Hematopoietic multipotent progenitor cell treated with erythropoietin and hydrocortisone succinate and interleukin-3 and kit ligand, for 15 days (in vitro differentiated cells): ENCODE data around the gene MED25.

Source experiments
- DNase-seq: peaks from one replicate; pipeline ENCODE4 v3.0.0-alpha.2; 2015; ENCODE audit warnings: low spot score

MED25 gene

DNA sequence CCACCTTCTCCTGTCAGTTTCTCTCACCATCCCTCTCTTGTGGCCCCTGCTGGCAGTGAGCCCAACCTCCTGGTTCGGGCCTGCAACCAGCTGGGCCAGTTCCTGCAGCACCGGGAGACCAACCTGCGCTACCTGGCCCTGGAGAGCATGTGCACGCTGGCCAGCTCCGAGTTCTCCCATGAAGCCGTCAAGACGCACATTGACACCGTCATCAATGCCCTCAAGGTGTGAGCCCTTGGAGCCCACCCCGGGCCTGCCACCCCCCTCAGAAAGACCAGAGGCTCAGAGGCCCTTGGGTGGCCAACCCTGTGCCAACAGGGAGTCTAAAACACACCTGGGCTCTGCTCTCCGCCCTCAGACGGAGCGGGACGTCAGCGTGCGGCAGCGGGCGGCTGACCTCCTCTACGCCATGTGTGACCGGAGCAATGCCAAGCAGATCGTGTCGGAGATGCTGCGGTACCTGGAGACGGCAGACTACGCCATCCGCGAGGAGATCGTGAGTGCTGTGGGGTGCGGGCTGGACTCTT lies 18.8 kb upstream of the MED25 start:
- no peak for DNase-seq

- DNase-seq, result no peak
These were observed 18.2 kb upstream of the MED25 start for GRCh38 chr19:49799798-49800376.

DNA sequence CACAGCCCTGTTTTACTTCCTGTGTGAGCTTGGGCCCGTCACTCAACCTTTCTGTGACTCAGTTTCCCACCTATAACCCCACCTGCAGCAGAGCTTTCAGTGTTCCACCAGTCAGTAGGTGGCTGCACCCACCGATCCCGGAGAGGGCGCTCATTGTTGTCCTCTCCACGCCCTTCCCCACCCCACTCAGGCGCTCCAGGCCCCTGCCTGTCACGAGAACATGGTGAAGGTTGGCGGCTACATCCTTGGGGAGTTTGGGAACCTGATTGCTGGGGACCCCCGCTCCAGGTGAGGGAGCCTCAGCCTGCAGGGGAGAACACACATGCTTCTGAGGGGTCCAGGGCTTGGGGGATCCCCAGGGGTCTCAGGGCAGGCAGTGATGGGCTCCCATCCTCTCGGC lies 17.3 kb upstream of the MED25 start:
- DNase-seq, result no peak

- no peak for DNase-seq
These were observed 16.6 kb upstream of the MED25 start for GRCh38 chr19:49801401-49801888.

DNA sequence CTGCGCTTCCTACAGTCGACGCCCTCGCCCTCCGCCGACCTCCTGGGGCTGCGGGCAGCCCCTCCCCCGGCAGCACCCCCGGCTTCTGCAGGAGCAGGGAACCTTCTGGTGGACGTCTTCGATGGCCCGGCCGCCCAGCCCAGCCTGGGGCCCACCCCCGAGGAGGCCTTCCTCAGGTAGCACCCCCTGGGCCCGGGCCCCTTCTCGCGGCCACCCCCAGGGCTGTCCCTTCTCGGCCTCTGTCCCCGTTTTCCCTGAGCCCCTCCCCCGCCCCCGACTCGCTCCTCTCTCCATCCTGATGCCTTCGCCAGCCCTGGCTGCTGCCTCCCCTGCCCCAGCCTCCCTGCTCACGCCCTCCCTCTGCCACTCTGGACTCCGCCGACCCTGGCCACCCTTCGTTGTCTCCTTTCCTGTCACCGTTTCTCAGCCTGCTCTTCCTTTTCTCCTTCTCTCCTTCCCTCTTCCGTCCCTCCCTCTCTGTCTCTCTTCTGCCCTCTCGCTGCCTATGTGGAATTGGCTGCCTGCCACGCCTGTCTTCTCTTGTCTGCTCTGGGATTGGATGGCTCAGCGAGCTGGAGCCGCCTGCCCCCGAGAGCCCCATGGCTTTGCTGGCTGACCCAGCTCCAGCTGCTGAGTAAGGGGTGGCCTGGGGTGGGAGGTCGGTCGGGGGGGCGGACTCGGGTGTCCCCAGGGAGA lies 16.0 kb upstream of the MED25 start:
- DNase-seq, result no peak

DNA sequence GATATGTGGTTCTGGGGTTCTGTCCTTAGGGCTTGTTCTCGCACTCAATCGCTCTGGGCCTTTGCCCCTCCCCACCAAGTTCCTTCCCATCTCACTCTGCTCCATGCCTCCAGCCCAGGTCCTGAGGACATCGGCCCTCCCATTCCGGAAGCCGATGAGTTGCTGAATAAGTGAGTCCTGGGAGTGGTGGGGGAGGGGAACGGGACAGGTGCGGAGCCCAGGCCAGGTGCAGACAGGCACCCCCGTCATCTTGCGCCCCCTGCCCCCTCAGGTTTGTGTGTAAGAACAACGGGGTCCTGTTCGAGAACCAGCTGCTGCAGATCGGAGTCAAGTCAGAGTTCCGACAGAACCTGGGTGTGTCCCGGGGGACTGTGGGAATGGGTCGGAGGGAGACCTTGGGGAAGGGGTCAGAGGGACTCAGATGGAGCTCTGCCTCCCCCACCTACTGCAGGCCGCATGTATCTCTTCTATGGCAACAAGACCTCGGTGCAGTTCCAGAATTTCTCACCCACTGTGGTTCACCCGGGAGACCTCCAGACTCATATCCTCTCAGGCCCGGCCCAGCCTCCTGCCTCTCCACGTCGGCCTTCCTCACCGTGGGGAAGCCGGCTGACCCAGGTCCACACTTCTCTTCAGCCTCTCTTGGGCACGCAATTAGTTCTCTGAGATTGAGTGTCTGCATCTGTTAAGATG lies 15.1 kb upstream of the MED25 start:
- DNase-seq, result no peak

GRCh38 chr19:49803529-49803856 lies 14.6 kb upstream of the MED25 start:
- no peak for DNase-seq

DNA sequence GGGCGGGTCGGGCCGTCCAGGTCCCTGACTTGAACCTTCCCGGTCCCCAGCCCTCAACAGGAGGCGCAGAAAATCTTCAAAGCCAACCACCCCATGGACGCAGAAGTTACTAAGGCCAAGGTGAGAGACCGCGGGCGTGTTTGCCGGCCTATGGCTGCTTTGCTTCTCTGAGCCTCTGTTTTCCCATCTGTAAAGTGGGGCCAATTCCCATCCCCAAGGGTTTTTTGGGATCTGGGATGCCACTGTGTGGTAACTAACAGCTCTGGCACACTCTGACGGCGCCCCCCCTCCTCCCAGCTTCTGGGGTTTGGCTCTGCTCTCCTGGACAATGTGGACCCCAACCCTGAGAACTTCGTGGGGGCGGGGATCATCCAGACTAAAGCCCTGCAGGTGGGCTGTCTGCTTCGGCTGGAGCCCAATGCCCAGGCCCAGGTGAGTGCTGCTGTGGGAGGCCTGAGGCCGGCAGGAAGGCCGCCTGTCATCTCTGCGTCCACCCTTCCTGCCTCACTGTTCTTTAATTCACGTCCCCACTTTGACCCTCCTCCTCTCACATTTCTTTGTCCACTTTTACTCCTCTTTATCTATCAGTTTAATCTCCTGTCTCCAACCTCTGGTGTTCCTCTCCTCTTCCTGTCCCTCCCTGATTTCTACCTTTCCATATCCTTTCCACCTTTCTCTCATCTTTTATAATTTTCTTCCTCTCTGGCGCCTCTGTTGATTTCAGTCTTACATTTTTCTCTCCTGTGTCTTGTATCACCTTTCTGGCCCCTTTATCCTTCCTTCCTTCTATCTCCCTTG lies 12.1 kb upstream of the MED25 start:
- DNase-seq, result no peak

GRCh38 chr19:49806620-49806959 lies 11.5 kb upstream of the MED25 start:
- no peak for DNase-seq

- DNase-seq, result no peak
These were observed 10.8 kb upstream of the MED25 start for GRCh38 chr19:49807058-49807903.

GRCh38 chr19:49807904-49808675 lies 10.0 kb upstream of the MED25 start:
- no peak for DNase-seq

GRCh38 chr19:49808711-49809159 lies 9.4 kb upstream of the MED25 start:
- DNase-seq, result peak; percentile 90

DNA sequence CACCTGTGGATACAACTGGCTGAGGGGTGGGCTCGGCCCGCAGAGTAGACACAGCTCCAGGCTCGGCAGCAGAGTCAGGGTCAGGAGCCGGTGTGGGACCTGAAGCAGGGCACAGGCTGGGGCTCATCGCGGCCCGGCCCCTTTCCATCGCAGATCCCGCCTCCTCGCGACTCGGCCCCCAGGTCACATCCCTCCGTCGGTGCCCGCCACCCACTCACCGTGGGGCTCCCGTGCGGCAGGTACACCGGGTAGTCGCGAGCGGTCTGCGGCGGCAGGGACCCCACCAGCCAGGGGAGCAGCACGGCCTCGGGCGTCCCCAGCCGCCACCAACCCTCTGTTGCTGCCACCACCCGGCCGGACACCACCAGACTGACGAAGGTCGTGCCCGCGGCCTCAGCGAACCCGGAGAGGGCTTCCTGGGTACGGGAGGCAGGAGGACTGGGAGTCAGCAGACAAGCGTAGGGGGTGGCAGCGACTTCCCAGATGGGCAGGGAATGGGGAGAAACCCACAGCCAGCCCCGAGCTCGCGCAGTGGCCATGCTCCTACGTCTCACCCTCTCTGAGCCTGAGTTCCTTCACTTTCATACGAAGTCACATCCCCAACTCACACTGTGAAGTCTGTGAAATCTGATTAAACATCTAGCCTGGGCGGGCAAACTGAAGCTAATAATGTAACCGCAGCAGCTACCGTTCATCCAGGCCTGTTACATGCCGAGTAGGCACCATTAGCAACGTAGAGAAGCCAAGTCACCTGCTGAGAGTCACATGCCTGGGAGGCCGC lies 8.7 kb upstream of the MED25 start:
- peak; percentile 56 for DNase-seq

DNA sequence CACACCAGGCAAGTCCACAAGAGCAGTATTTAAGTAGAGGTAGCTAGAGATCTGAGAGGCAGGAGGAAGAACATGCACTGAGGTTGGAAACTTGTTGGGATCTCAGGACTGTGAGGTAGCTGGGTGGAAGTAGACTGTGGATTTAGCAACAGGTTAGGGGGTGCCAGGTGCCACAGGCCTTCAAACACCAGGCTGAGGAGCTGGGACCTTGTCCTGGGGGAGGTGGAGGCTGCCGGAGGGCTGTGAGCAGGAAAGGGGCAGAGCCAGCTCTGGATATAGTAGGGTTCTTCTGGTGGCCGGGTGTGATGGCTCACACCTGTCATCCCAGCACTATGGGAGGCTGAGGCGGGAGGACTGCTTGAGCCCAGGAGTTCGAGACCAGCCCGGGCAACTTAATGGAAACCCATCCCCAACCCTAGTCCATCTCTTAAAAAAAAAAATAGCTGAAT lies 8.1 kb upstream of the MED25 start:
- DNase-seq, result no peak

DNA sequence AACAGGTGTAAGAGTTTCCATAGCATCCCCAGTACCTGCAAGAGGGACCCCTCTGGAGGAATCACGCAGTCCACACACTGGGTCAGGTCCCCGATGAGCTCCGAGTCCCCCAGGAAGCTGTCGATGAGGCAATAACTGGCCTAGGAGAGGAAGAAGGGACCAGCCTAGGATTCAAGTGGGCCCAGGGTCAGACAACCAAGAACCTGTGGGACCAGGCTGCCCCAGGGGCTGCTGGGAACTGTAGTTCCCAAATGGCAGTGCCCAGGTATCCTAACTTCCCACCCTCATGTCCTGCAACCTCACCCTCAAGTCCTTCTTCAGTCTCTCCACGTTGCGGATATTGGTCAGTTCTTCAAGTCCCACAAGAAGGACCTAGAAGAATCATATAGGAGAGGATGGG lies 6.8 kb upstream of the MED25 start:
- DNase-seq, result no peak

DNA sequence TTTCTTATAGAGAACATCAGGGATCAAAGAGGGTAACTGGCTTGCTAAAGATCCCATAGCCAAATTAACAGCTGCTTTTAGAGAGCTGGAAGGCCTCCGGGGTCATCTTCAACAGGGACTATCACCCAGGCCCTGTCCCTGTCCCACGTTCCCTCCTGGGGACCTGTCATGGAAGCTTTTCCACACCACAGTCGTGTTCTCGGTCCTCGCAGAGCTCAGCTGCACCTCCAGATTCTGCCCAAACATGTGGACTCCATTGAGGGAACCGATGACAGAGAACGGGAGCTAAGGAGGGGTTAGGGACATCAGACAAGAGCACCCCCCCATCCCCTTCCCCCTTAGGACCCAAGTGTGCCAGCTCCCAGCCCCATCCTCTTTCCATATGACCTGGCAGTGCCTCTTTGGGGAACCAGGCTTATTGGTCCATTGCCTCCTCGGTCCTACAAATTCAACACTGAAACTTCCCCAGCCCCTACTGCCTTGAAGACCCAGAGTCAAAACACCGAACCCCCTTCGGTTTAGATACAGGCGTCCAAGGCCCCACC lies 5.6 kb upstream of the MED25 start:
- no peak for DNase-seq

GRCh38 chr19:49812997-49813861 lies 4.9 kb upstream of the MED25 start, which contains the start of gene FUZ:
Gene FUZ, minus strand, starts transcription at chr19:49813292. Its CDS starts 186 bp downstream, at chr19:49813106.
- peak; percentile 98 for DNase-seq

DNA sequence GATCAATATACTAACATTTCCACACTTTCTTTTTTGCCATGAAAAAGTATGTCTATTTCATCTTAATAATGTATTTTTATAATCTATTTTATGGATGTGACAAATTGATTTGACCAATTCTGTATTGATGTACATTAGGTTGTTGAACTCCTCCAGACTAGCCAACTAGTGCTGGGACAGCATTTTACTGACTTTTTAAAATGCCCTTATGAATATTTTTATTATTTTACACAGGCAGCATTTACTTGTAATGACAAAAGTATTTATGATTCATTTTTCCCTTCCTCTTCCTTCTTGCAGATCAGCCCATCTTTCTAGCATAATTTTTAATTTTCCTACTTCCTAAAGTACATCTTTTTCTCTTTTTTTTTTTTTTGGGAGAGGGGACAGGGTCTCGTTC lies 4.1 kb upstream of the MED25 start:
- DNase-seq, result no peak
